HepG2 (cell line): ENCODE data around the gene KRTAP1-5. TPM values are rescaled to one million over a fixed set of nuclear protein-coding genes. Genes with fewer than 3 reads are reported as not detected.

Experiments
- ARHGAP35 ChIP-seq: sonication (generic); formaldehyde crosslinking; IDR thresholded peaks from 2 replicates; pipeline ENCODE4 v1.9.0; 2022; ENCODE audit warnings: mild to moderate bottlenecking, inconsistent platforms, moderate library complexity, missing genetic modification reagents, borderline replicate concordance
- FOXP1 ChIP-seq, 2 experiments: fragments of 450-650 bp in 1 of 2; IDR thresholded peaks; 2 replicates each; pipeline ENCODE4 v1.6.1; 2017 to 2018; ENCODE audit warnings: antibody characterized with exemption in 1 of 2
- IKZF4 ChIP-seq: sonication (generic); formaldehyde crosslinking; IDR thresholded peaks from 2 replicates; pipeline ENCODE4 v1.5.1; 2020; ENCODE audit warnings: borderline replicate concordance, mild to moderate bottlenecking, low read depth, missing genetic modification reagents; ENCODE audit errors: not compliant biosample characterization
- MBD4 ChIP-seq: IDR thresholded peaks from 2 replicates; pipeline ENCODE4 v1.6.1; 2012; ENCODE audit warnings: low read length, inconsistent platforms, borderline replicate concordance
- NFKBIZ ChIP-seq: IDR thresholded peaks from 2 replicates; pipeline ENCODE4 v1.6.1; 2018; ENCODE audit warnings: missing genetic modification reagents, missing compliant biosample characterization
- PPARG ChIP-seq: conservative IDR thresholded peaks from 2 replicates; pipeline ENCODE4 v1.6.1; 2016; ENCODE audit warnings: missing biosample characterization, missing genetic modification reagents
- SP1 ChIP-seq, 2 experiments: fragments of 450-650 bp in 1 of 2; sonication (generic) in 1 of 2; formaldehyde crosslinking in 1 of 2; IDR thresholded peaks; 2 replicates each; pipeline versions ENCODE4 v1.4.0 to v1.6.1; 2016 to 2020; ENCODE audit warnings: missing genetic modification reagents in 1 of 2
- SSRP1 ChIP-seq: IDR thresholded peaks from 2 replicates; pipeline ENCODE4 v1.6.1; 2016; ENCODE audit warnings: control low read depth
- ZBTB20 ChIP-seq: sonication (generic); formaldehyde crosslinking; IDR thresholded peaks from 2 replicates; pipeline ENCODE4 v1.8.1; 2023; ENCODE audit warnings: missing genetic modification reagents, low read depth, mild to moderate bottlenecking, borderline replicate concordance
- ZNF10 ChIP-seq: sonication (generic); formaldehyde crosslinking; IDR thresholded peaks from 2 replicates; pipeline ENCODE4 v1.4.0; 2020; ENCODE audit warnings: mild to moderate bottlenecking, low read depth, missing genetic modification reagents, borderline replicate concordance
- ZNF207 ChIP-seq: fragments of 450-650 bp; IDR thresholded peaks from 2 replicates; pipeline ENCODE4 v1.6.1; 2016; ENCODE audit warnings: antibody characterized with exemption, borderline replicate concordance
- ZNF234 ChIP-seq: sonication (generic); formaldehyde crosslinking; conservative IDR thresholded peaks from 2 replicates; pipeline ENCODE4 v1.5.1; 2020; ENCODE audit warnings: mild to moderate bottlenecking, missing genetic modification reagents
- polyA plus RNA-seq, 8 experiments: library from polyadenylated mRNA; depleted of rRNA in 3 of 8; stranded (reverse) in 7 of 8; unstranded in 1 of 8; fragments of >200 nt; fragmentation: Illumina TruSeq in 4 of 8; extraction: Trizol in 4 of 8; gene quantifications; 2 replicates each; pipeline versions ENCODE4 v1.2.1 to v1.2.3, GENCODE V29; 2011 to 2016; ENCODE audit warnings: low read depth in 4 of 8, missing spikeins in 1 of 8, mixed read lengths in 1 of 8; ENCODE audit not compliant: insufficient read depth in 1 of 8
- total RNA-seq, 5 experiments: library from RNA; depleted of rRNA; stranded (reverse); fragments of >200 nt; fragmentation: Illumina TruSeq; extraction: Trizol; gene quantifications; 2 replicates each; pipeline ENCODE4 v1.2.3, GENCODE V29; 2016; ENCODE audit warnings: low read depth in 1 of 5
- TF ChIP-seq, protein P1 (sequence below): sonication (generic); formaldehyde crosslinking; IDR thresholded peaks from 2 replicates; pipeline ENCODE4 v1.8.0; 2022; ENCODE audit warnings: missing genetic modification reagents, low read depth, mild to moderate bottlenecking, borderline replicate concordance
- TF ChIP-seq, protein P2 (sequence below), 2 experiments: sonication (generic) in 1 of 2; formaldehyde crosslinking in 1 of 2; IDR thresholded peaks; 2 replicates each; pipeline versions ENCODE4 v1.4.0 to v1.6.1; 2016 to 2020; ENCODE audit warnings: borderline replicate concordance in 1 of 2, low read depth in 1 of 2, mild to moderate bottlenecking in 1 of 2, missing genetic modification reagents in 1 of 2
- TF ChIP-seq, protein P3 (sequence below): sonication (generic); formaldehyde crosslinking; IDR thresholded peaks from 2 replicates; pipeline ENCODE4 v1.8.0; 2022; ENCODE audit warnings: mild to moderate bottlenecking, missing genetic modification reagents, moderate library complexity
- TF ChIP-seq, protein P4 (sequence below), 2 experiments: sonication (generic) in 1 of 2; formaldehyde crosslinking in 1 of 2; IDR thresholded peaks; 2 replicates each; pipeline versions ENCODE4 v1.6.1 to v1.9.0; 2014 to 2022; ENCODE audit warnings: antibody characterized with exemption in 1 of 2, borderline replicate concordance in 1 of 2, inconsistent platforms in 1 of 2, low read depth in 1 of 2, missing genetic modification reagents in 1 of 2

The KRTAP1-5 gene
- total and polyA plus RNA-seq, 2 of the 13 experiments (the other 11 are each of a cell fraction or from before 2014, with no cell fraction given): 0.09 TPM; not detected in 1

DNA sequence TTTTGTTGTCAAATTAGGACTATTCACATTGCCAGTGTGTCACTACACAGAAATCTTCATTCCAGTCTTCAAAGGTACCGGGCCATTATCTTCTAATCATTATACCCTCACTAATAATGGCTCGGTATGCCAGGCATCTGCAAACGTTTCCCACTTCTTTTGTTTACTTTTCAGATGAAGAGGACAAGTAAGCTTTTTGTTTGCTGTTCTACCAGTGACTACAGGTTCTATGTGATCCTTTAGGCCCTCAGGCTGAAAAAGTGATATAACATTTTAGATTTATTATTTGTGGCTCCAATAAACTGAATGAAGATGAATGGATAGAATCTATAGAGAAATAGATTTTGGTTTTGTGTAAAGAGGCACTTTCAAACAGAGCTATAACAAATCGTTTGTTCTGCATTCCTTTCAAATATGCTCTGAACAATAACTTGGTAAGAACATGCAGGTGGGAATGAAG, 17.7 kb downstream of the KRTAP1-5 start (continued):
- TF ChIP-seq, protein P1, sequence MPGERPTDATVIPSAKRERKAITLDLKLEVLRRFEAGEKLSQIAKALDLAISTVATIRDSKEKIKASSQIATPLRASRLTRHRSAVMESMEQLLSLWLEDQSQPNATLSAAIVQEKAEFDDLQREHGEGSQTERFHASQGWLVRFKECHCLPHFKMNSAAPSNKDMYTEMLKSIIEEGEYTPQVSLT (CRISPR knock-in tag): no peak
- no peak for TF ChIP-seq ARHGAP35
- peak; percentile 44; the same call in 1 of the 2 replicates for TF ChIP-seq ZBTB20 (CRISPR knock-in tag)
- TF ChIP-seq, protein P2, sequence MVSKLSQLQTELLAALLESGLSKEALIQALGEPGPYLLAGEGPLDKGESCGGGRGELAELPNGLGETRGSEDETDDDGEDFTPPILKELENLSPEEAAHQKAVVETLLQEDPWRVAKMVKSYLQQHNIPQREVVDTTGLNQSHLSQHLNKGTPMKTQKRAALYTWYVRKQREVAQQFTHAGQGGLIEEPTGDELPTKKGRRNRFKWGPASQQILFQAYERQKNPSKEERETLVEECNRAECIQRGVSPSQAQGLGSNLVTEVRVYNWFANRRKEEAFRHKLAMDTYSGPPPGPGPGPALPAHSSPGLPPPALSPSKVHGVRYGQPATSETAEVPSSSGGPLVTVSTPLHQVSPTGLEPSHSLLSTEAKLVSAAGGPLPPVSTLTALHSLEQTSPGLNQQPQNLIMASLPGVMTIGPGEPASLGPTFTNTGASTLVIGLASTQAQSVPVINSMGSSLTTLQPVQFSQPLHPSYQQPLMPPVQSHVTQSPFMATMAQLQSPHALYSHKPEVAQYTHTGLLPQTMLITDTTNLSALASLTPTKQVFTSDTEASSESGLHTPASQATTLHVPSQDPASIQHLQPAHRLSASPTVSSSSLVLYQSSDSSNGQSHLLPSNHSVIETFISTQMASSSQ (IDR thresholded peaks at IDR 0.05; ENCODE audit: low read depth): peak; percentile 72; the same call in 1 of the 2 replicates
- TF ChIP-seq, protein P2 (CRISPR knock-in tag; IDR thresholded peaks at IDR 0.05; ENCODE audit: borderline replicate concordance): peak; percentile 42; the same call in 1 of the 2 replicates
- TF ChIP-seq PPARG (CRISPR knock-in tag): peak; percentile 82
- peak; percentile 85 for TF ChIP-seq FOXP1 (IDR thresholded peaks at IDR 0.05)
- peak; percentile 90 for TF ChIP-seq FOXP1 (CRISPR knock-in tag; IDR thresholded peaks at IDR 0.05)
- TF ChIP-seq IKZF4 (CRISPR knock-in tag): no peak
- peak; percentile 82; the same call in 1 of the 2 replicates for TF ChIP-seq MBD4
- TF ChIP-seq ZNF234: no peak
- TF ChIP-seq, protein P3, sequence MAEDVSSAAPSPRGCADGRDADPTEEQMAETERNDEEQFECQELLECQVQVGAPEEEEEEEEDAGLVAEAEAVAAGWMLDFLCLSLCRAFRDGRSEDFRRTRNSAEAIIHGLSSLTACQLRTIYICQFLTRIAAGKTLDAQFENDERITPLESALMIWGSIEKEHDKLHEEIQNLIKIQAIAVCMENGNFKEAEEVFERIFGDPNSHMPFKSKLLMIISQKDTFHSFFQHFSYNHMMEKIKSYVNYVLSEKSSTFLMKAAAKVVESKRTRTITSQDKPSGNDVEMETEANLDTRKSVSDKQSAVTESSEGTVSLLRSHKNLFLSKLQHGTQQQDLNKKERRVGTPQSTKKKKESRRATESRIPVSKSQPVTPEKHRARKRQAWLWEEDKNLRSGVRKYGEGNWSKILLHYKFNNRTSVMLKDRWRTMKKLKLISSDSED (CRISPR knock-in tag): no peak
- 0 out of 2 replicates have a peak, but pooled peaks have one; percentile 71 for TF ChIP-seq NFKBIZ (CRISPR knock-in tag)
- TF ChIP-seq ZNF207: no peak
- TF ChIP-seq SSRP1 (CRISPR knock-in tag): no peak
- TF ChIP-seq, protein P4, sequence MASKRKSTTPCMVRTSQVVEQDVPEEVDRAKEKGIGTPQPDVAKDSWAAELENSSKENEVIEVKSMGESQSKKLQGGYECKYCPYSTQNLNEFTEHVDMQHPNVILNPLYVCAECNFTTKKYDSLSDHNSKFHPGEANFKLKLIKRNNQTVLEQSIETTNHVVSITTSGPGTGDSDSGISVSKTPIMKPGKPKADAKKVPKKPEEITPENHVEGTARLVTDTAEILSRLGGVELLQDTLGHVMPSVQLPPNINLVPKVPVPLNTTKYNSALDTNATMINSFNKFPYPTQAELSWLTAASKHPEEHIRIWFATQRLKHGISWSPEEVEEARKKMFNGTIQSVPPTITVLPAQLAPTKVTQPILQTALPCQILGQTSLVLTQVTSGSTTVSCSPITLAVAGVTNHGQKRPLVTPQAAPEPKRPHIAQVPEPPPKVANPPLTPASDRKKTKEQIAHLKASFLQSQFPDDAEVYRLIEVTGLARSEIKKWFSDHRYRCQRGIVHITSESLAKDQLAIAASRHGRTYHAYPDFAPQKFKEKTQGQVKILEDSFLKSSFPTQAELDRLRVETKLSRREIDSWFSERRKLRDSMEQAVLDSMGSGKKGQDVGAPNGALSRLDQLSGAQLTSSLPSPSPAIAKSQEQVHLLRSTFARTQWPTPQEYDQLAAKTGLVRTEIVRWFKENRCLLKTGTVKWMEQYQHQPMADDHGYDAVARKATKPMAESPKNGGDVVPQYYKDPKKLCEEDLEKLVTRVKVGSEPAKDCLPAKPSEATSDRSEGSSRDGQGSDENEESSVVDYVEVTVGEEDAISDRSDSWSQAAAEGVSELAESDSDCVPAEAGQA (IDR thresholded peaks at IDR 0.05; ENCODE audit: low read depth): no peak
- TF ChIP-seq, protein P4 (CRISPR knock-in tag; IDR thresholded peaks at IDR 0.05; ENCODE audit: borderline replicate concordance): no peak
- no peak for TF ChIP-seq SP1 (IDR thresholded peaks at IDR 0.05)
- no peak for TF ChIP-seq SP1 (CRISPR knock-in tag; IDR thresholded peaks at IDR 0.05)
- no peak for TF ChIP-seq ZNF10
